Hindlimb muscle (tissue), 1 donor: ENCODE measurements around the gene NEDD4L. TPM values are rescaled to one million over a fixed set of nuclear protein-coding genes. Genes with fewer than 3 reads are reported as not detected.

Experiments used
- DNase-seq: peaks from one replicate; pipeline ENCODE4 v3.0.0-alpha.2; 2013
- polyA plus RNA-seq: library from polyadenylated mRNA; unstranded; fragments of 120-200 nt; gene quantifications from one replicate; pipeline ENCODE4 v1.2.1, GENCODE V29; 2013; ENCODE audit not compliant: insufficient read length

Gene NEDD4L
- polyA plus RNA-seq, 1 donor = 45.4 TPM

DNA sequence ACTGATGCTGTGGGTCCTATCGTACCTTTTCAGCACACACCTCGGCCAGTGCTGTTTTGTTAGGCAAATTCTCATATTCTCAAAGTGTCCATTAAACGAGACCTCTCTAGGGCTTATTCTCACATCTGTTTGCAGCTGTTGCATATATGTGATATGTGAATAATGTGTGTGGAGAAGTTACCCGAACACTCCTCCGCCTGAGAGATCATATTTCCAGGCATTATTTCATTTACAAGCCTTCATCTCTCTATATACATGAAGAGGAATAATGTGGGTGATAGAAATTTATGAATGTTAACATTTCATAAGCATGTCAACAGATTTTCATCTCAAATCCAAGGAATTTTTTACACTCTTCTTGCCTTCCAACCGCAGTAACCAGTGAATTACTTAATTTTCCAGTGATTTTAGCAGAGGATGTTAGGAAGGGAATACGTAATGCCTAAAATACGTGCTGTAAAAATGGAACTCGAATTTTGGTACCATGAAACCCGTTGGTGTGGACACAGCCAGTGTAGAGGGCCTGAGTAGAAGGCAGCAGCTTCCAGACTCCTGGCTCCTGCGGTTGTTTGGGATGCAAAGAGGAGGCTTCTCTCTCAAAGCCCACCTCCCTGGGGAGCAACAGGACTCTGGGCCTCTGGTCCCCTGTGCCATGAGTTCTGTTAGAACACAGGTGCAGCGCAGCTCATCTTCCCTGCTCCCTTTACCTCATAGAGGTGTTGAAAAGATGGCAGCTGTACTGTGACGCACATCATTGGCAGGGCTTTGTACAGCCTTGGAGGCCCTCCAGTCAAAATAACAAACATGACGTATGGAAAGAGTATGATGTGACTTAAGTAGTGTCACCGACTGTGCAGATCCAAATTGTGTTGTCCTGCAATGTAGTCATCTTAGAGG, 280.1 kb downstream of the NEDD4L start:
- peak; percentile 46 for DNase-seq

DNA sequence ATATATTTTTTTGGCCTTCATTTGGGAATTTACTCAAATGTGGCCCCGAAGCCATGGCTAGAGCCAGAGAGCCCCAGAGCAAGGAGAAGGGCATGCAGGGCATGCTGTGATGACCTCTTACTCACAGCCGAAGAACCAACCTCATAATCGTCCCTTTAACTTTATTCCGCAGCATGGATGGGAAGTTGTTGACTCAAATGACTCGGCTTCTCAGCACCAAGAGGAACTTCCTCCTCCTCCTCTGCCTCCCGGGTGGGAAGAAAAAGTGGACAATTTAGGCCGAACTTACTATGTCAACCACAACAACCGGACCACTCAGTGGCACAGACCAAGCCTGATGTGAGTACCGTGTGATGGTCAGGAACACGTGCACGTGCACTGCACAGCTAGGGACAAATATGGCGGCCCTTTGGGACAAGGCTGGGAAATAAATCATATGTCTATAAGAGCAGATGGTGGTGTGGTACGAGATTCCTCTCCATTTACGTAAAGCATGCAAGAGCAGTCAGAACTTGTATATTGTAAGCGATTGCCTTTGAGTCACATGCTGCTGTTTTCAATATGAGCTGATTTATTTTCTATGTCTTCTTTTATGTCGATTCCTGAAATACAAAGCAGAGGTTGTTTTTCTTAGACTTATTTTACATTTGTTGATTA, 280.9 kb downstream of the NEDD4L start:
- no peak for DNase-seq

DNA sequence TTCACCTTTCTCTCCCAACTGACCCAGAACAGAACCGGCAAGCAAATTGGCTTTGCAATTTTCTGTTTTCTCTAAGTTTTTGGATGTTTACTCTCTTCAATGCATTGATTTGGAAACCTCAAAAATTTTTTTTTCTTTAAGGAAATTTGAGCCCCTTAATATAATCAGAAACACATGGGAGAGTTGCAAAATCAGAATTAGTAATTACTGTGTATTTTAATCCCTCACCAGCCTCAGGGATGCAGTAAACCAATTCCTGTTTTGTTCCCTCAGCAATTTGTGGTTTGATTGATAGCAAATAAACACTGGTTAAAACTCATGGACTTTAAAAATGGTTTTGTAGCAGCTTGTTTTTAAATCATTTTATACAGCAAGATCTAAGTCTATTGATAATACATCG, 281.5 kb downstream of the NEDD4L start:
- no peak for DNase-seq

DNA sequence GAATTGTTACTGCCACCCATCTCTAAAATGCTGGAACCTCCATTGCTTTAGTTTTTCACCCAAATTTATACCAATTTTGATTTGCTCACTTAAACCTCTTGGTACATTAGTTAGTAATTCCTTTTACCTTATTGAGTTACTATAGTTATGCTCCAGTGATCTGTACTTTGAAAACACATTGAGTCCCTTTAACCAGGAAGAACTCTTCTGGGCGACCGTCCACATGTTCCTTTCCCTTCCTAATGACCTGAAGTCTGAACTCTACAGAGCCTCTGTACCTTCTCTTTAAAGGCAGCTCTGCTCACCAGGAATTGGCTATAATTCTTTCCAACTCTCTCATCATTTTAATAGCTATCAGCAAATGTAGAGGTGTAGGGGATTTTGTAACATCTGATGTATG, 290.0 kb downstream of the NEDD4L start:
- DNase-seq = no peak

DNA sequence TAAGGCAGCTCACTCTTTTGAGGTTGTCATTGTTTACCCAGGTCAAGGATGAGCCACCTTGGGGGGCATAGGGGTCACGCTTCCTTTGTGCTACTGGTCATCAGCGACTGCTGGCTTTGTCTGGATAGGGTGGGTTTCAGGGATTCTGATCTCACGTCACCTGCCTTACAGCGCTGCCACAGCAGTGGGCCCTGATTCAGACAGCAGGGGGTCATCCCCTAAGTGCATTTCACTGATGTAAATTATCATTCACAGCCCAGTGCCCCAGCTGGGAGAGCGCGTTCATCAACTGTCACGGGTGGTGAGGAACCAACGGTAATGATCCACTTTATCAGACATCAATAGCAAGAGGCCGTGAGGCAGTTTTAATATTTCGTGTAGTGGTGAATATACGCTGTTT, 291.2 kb downstream of the NEDD4L start:
- DNase-seq = no peak

DNA sequence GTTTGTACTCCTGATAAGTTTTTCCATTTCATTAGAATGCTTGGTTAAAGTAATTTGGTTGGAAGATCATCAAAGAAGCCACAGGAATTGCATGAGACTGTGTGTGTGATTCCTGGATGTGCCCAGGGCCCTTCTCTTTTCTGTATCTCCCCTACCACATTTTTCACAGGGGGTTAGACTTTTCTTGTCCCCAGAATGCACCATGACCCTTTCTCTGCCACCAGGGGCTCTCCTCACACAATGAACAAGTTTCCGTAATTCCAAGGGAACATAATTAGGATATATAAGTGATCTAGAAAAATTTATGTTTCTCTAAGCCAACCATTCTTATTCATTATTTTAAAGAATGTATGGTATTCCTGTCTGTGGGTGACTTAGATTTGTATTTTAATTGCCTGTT, 291.8 kb downstream of the NEDD4L start:
- DNase-seq = no peak

DNA sequence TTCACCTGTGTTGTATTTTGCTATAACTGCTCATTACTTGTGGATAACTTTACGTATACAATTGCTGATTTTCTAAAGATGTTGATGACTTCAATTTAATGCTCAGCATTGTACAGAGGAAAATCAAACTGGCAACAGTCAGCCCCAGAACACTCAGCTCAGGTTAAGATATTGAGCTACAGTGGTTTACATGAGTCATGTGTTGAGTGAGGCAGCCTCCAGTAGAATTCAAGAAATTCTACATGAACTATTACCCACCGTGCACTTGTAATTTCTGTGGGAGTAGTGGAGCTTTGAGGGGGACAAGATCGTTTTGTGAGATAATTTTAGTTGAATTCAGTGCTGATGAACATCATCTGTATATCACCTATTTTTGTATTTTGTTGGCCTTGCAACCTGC, 292.6 kb downstream of the NEDD4L start:
- DNase-seq = no peak

DNA sequence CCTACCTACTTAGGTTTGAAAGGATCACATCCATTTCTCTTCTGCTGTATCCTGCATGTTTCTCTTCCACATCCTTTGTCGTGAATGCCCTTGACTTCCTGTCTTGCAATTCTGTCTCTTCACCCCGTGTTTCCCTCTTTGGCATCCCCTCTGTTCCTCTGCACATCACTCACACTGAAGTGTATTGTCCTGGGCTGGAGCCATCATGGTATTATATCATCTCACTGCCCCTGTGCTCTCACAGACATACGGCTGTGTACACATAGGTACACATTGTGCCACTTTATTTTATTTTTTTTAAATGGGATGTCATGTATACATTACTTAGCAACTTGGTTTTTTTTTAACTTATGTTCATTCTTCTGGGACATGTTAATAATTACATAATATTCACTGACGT, 293.3 kb downstream of the NEDD4L start:
- DNase-seq = no peak

DNA sequence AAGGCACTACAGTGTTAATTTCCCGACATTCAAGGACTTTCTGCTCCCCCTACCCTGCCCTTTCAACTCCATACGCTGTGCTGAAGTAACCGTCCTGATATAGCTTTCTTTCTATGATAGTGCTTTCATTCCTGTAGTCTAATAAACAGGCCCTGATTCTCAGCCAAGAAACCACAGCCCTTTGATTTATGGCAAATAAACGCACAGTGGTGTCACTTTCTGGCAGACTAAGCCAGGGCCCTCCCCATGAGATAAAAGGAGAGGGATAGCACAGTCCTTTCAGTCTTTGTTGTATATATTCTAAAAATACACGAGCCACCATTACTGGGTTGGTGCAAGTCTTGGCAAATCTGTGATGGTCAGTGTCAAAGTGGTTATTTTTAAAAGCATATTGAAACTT, 293.7 kb downstream of the NEDD4L start:
- DNase-seq = no peak

DNA sequence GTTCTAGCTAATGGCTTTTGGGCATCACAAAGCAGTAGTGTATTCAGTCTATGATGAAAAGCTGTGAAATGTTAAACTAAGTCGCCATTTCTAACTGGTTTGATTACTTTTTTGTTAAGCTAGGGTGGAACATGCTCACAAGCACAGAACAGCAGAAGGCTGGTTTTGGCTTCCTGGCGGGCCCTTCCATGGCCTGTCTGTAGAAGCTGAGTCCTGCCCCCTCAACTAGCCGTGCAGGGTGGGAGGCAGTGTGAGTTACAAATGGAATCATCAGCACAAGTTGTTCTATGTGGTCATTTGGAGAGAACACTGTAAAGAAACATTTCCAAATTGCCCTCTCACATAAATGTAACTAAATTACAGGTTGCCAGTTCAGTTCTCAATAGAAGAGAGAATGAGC, 294.1 kb downstream of the NEDD4L start:
- DNase-seq = no peak

DNA sequence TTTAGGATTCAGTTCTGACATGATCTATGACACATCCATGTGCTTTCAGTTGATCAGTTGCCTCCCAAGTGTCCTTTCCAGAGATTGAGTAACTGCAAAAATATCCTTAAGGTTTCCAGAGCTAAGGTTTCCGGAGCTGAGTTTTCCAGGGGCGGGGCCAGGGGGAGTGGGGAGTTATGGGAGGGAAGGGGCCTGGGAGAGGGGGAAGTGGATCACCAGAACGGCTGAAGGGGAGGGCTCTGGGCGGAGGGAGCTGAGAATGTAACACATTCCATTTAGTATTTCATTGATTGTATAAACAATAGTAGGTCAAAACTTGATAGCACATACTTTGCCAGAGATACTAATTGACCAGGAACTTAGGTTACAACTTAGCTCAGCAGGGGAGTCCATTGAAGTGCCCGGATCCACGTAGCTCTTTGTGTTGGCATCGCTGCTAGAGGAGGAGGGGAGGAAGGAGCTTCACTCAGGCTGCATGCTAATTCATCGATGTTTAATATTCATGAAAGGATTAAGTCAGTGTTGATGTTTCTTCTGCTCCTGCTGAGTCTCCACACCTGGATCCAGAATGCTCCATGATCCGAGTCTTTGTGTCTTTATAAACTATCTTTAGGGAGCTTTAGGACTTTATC, 295.1 kb downstream of the NEDD4L start:
- peak; percentile 74 for DNase-seq

DNA sequence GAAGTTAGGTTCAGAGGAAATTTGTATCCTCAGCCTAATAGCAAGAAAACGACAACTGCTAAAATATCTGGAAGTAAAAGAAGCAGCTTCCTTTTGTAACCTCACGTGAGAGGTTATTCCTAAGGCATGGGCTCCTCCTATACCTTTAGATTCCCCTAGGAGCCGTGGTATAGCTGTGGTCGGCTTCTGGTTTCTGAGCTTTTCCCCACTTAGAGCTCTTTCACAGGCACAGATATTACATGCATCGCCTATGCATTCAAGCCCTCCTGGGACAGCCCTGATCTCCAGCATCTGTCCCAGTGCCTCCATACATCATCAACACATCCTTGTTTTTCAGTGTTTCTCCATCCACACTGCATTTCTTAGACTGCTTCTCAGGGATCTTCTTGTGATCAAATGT, 295.9 kb downstream of the NEDD4L start:
- DNase-seq = no peak

DNA sequence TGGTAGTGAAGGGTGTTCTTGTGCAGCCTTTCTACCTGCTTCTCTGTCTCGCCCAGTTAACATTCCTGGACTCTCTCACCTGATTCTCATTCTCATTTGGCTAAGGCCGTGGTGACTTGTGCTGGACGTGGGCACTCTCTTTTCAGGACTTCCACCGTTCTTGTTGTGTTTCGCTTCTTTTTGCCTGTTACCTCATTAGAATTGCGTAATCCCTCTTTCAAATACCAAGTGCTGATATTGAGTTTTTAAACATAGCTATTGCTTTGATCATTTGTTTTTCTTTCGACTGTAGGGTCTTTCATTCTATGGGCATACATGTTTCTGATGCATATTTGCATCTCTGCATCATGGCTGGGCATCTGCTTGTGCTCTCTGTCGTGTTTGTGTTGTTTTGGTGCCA, 297.9 kb downstream of the NEDD4L start:
- no peak for DNase-seq

DNA sequence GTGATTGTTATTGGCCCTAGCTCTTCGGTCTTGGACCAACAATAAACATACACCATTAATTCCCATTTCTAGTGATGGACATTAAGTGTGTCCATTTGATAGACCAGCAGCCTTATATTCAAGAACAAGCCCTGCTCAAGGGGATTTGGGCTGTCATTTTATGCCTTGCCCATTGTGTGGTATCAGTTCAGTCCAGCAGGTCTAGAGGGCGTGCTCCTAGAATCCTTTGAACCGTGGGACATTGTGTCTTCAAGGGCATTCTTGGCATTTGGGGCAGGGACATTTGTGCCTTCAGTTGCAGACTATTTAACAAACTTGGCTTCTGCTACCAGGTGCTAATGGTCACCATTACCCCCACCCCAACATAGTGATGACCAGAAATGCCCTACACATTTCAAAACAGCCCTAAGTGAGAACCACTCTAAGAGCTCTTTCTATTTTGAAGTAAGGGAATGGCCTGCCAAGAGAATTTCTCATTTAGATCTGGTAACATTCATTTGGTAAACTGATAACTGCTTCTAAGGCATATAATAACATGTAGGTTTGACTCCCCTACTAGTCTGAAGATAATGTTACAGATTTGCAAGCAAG, 300.1 kb downstream of the NEDD4L start:
- DNase-seq = no peak

DNA sequence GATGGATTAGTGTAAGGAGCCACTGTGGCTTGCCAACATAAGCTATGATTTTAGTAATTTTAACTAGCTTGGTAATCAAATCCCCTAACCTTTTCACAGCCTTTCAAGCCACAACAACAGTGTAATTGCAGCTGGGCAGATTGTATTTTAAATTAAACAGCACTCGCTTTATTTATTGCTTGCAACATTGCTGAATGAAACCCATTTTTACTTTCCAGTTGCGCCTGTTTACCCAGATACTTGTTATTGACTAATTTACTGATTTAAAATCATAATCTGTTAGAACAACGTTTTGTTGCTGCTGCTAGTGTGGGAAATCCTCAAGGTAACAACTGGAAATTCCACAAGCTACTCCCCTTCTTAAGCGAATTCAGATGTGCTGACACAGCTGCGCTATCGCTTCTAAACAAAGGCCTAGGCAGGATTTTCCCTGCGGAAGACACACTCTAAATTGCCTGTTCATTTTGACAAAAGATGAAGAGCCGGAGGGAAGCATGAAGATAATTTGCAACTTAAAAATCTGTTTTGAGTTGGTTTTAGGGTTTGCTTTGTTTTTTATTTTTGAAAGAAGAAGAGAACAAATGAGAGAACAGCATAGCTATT, 300.9 kb downstream of the NEDD4L start:
- peak; percentile 45 for DNase-seq

DNA sequence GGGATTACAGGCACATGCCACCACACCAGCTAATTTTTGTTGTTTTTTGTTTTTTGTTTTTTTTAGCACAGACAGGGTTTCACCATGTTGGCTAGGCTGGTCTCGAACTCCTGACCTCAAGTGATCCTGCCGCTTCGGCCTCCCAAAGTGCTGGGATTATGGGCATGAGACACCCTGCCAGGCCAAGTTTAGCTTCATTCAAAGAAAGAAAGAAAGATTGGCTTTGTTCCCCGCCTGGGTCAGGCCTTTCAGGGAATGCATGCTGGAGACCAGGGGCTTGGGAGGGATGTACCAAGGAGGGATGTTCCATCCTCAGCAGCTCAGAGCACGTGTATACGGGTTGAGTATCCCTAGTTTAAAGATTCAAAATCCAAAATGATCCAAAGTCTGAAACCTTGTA, 301.8 kb downstream of the NEDD4L start:
- no peak for DNase-seq

DNA sequence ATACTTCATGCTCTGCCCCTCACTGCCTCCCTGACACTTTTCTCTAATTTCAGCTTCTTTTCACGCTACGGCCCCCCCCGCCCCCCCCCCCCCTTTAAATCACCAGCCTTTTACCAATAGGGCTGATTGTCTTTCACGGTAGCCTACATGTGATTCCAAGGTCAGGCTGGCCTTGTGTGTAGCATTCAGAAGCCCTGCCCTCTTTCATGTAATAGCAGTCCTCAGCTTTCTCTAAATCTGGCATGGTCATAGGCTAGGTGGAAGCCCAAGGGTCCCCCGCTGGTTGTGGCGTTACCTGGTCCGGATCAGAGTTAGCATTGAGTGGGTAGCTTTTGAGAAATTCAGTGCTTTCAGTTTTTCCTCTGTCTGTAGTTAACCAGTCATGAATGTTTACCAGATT, 303.1 kb downstream of the NEDD4L start:
- DNase-seq = no peak

DNA sequence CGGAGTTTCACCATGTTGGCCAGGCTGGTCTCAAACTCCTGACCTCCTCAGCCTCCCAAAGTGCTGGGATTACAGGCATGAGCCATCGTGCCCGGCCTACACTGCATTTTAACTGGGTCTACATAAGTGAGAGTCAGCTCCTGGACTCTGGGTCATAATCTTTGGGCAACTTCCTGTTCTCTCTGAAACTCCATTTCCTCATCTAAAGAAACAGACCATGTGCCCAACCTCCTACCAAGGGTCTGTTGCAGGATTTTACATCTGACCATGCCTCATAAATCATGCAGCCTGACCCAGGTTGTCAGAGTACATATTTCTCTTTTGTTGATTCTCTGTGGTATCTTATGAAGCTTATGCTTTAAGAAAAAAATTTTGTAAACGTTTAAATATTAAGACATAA, 304.5 kb downstream of the NEDD4L start:
- no peak for DNase-seq

DNA sequence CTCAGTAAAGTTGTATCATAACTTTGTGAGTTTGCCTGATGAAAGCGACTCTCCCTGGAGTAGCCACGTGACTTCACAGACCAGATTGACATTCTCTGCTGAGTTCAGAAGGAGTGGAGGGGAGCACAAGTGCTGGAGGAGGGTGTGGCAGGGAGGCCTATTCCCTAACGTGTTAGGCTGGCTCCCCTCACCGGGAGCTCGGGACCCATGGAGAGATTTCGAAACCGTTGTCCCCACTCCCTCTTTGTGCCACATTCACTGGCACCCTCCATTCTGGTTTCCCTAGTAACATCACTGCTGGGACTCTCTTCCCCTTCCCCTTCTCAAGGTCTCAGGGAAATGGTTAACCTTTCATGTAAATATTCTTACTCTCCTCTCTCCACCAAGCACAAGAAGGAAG, 304.9 kb downstream of the NEDD4L start:
- DNase-seq = no peak

DNA sequence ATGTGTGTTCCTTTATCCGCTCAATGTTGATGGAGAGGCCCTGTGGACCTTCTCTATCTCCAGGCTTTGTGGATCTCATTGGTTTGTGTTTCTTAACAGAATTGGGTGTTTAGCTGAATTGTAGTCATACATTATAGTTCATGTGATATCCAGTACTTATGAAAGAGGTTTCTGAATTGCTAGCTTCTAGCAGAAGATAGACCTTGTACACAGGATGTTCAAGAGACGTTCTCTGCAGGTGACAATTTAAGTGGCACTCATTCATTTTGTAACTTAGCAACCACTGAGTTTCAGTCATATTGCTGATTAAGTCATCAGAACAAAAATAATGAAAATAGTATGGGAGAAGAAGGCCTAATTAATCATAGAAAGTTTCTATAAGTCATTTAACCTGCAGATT, 305.6 kb downstream of the NEDD4L start:
- no peak for DNase-seq

DNA sequence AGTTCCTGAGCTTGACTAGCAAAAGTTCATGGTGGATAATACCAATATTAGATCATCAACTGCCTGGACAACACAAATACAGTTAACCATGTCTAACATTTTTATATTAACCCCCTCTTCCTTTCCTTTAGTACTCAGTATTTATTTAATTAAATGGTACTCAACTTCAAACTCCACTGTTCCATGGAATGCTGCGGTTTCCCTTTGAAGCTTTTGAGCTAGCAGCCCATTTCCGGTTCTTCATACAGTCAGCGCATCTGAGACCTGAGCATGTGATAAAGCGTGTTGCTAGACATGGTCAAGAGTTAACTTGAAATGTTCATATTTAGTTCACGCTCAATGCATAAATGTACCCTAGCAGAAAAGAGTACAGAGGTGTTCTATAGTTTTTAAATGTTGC, 306.5 kb downstream of the NEDD4L start:
- DNase-seq = no peak

DNA sequence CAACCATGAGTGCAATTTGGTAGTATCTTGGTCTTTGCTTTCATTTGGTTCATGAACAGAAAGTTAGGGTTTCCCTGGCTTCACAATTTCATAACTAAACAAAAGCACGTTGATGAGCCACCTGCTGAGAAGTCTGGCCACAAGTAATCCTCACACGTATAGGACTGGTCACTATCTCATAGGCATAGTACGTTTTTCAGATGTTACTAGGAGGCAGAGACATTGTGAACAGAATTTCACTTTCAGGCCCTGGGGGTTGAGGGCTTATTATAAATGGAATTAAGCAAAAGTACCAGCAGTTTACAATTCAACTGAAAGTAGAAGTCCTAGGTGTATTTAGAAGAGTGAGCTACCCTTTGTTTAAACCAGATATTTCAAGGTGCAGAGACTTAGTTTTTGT, 307.8 kb downstream of the NEDD4L start:
- DNase-seq = no peak

DNA sequence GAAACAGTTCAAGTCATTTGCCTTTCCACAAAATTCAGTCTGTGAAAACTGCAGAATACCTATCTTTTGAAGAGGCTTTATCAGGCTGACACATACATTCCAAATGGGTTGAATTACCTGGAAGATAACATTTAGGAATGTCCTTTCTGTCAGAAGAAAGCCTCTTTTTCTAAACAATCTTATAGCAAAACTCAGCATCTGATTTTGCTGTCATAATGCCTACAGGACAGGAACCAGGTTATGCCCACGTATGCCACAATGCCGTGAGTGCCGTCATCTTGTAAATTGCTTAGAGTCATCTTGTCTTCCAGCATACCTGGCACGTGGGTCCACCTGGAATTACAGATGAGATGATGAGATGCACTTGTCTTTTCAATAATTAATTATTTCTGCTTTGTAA, 309.6 kb downstream of the NEDD4L start:
- DNase-seq = no peak
